NCI-H526 (cell line): ENCODE data around the gene GPRC5A.
"Not testable (repeated sequence)": the region's sequence is repeated elsewhere in the genome, so short reads cannot be mapped to it uniquely, and the experiment has no call there.

ENCODE experiments used
- DNase-seq, 2 experiments: peaks; one replicate each; lab custom pipeline; 2025; lab: John Stamatoyannopoulos, UW

GPRC5A gene

GRCh38 chr12:12891080-12891880, at the start of gene GPRC5A:
GPRC5A (plus strand) TSS chr12:12891562; CDS start chr12:12908250, 16,688 bp downstream.
- DNase-seq, result peak; percentile 42 to 80

GRCh38 chr12:12845794-12846243, 45.5 kb upstream of the GPRC5A start:
- DNase-seq, result no peak

GRCh38 chr12:12846780-12847179, 44.6 kb upstream of the GPRC5A start:
- not testable (repeated sequence) for DNase-seq

- no peak for DNase-seq
Observed at GRCh38 chr12:12853435-12853834, 37.9 kb upstream of the GPRC5A start.

GRCh38 chr12:12859690-12860089, 31.7 kb upstream of the GPRC5A start:
- DNase-seq, result no peak

- no peak for DNase-seq
Observed at GRCh38 chr12:12864243-12864642, 27.1 kb upstream of the GPRC5A start.

GRCh38 chr12:12868477-12869235, 22.7 kb upstream of the GPRC5A start:
- DNase-seq, result no peak

- DNase-seq, result no peak
Observed at GRCh38 chr12:12870465-12870864, 20.9 kb upstream of the GPRC5A start.

- DNase-seq, result no peak
Observed at GRCh38 chr12:12871587-12872138, 19.7 kb upstream of the GPRC5A start.

- no peak for DNase-seq
Observed at GRCh38 chr12:12872139-12872933, 19.0 kb upstream of the GPRC5A start.

- DNase-seq, result no peak
Observed at GRCh38 chr12:12872934-12873275, 18.5 kb upstream of the GPRC5A start.

- no peak for DNase-seq
Observed at GRCh38 chr12:12874029-12874428, 17.3 kb upstream of the GPRC5A start.

- DNase-seq, result not testable (repeated sequence)
Observed at GRCh38 chr12:12875301-12875700, 16.1 kb upstream of the GPRC5A start.

GRCh38 chr12:12877153-12877768, 14.1 kb upstream of the GPRC5A start:
- no peak for DNase-seq

GRCh38 chr12:12877781-12878455, 13.4 kb upstream of the GPRC5A start:
- no peak for DNase-seq

- DNase-seq, result no peak
Observed at GRCh38 chr12:12880537-12880936, 10.8 kb upstream of the GPRC5A start.

GRCh38 chr12:12881151-12881909, 10.0 kb upstream of the GPRC5A start:
- DNase-seq, result no peak

GRCh38 chr12:12882288-12882687, 9.1 kb upstream of the GPRC5A start:
- no peak for DNase-seq

GRCh38 chr12:12883369-12884001, 7.9 kb upstream of the GPRC5A start:
- DNase-seq, result no peak
